ENCODE data around the gene CFAP61. TPM values are rescaled to one million over a fixed set of nuclear protein-coding genes. Genes with fewer than 3 reads are reported as not detected.

The CFAP61 gene
- total RNA-seq, 6 experiments from 2014 or later: 0.26 TPM; not detected in 5

DNA sequence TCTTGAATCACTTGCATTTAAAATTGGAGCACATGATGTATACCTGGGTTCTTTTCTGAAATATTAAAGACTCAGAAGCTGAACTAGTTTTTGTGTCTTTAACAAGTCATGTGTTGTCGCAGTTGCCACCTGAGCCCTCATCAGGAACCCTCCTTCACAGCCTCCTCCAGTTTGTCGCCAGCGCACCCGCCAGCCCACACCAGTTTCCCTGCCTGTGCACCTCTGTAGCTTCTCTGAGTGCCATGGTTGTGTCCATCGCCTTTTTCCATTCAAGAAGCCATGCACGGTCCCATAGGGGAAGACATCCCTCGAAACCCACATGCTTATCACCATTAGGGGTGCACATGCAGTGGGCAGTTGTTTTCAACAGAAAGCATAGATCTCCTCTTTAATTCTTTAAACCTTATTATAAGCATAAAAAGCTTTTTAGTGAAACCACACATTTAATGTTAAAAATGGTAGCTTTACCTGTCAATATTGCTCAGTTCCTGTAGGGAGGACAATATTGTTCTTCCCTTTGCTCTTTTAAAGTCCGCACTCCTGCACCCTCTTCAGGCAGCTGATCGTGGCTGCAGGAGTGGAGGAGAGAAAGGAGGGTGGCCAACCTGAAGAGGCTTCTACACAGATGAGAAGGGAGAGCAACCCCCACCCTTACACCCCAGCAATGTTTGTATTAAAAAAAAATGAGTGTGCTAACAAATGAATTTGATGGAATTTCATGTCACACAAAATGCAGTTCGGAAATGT, 121.9 kb downstream of the CFAP61 start:
- H3K27ac Mint-ChIP-seq: no peak overlapping the region
- no peaks in the 10 kb centered on the region for H3K36me3 Mint-ChIP-seq (ENCODE audit: low read depth)
- DNase-seq: no peak
- no peak overlapping the region for H3K4me3 Mint-ChIP-seq
- no peaks in the 10 kb centered on the region; the same call in 1 of the 2 replicates for H3K9me3 Mint-ChIP-seq
- H3K27me3 Mint-ChIP-seq (ENCODE audit: insufficient read depth): peaks cover 3% of the 10 kb centered on the region
- H3K4me1 Mint-ChIP-seq (ENCODE audit: low read depth): no peaks in the 10 kb centered on the region
- TF ChIP-seq, protein P1, sequence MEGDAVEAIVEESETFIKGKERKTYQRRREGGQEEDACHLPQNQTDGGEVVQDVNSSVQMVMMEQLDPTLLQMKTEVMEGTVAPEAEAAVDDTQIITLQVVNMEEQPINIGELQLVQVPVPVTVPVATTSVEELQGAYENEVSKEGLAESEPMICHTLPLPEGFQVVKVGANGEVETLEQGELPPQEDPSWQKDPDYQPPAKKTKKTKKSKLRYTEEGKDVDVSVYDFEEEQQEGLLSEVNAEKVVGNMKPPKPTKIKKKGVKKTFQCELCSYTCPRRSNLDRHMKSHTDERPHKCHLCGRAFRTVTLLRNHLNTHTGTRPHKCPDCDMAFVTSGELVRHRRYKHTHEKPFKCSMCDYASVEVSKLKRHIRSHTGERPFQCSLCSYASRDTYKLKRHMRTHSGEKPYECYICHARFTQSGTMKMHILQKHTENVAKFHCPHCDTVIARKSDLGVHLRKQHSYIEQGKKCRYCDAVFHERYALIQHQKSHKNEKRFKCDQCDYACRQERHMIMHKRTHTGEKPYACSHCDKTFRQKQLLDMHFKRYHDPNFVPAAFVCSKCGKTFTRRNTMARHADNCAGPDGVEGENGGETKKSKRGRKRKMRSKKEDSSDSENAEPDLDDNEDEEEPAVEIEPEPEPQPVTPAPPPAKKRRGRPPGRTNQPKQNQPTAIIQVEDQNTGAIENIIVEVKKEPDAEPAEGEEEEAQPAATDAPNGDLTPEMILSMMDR (IDR thresholded peaks at IDR 0.05): 0 out of 2 replicates have a peak, but pooled peaks have one; percentile 12

DNA sequence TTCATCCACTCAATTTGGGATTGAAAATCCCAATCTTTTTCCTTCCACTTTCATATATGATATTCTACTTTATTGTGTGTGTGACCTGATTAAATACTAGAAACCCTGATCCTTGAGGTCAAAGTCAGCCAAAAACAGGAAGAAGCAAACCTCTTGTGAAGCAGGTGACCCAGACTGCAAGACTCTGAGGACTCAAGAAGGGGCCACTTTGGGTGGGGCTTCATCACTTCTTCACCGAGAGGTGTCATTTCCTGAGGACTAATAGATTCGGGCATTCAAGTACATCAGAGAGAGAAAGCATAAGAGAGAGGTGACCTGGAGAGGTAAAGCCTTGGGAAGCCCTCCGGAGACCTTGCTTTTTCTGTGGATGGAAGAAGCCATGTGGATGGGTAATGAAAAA, 129.0 kb downstream of the CFAP61 start:
- H3K27me3 Mint-ChIP-seq (ENCODE audit: insufficient read depth): no peaks in the 10 kb centered on the region; the same call in 1 of the 2 replicates
- no peak overlapping the region for H3K27ac Mint-ChIP-seq
- no peaks in the 10 kb centered on the region for H3K36me3 Mint-ChIP-seq (ENCODE audit: low read depth)
- TF ChIP-seq, protein P1 (IDR thresholded peaks at IDR 0.05): no peak
- DNase-seq: no peak
- no peak overlapping the region for H3K4me3 Mint-ChIP-seq
- H3K4me1 Mint-ChIP-seq (ENCODE audit: low read depth): no peaks in the 10 kb centered on the region; the same call in 1 of the 2 replicates
- H3K9me3 Mint-ChIP-seq: no peaks in the 10 kb centered on the region; the same call in 1 of the 2 replicates

DNA sequence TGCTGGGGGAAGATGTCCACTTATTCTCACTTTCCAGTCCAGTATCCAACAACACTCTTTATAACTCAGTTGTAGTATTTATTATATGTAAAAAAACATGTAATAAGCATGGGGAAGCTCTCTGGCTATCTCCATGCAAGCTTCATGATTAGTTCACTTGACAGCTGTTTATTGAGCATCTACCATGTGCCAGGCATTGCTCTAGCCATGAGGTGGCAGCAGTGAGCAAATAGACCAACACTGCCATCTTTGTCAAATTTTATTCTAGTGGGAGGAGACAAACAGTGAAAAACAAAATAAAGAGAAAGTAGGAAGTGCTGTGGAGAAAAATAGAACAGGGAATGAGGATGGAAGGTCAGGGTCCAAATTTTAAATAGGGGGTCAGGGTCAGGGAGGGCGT, 131.8 kb downstream of the CFAP61 start:
- H3K36me3 Mint-ChIP-seq (ENCODE audit: low read depth): no peaks in the 10 kb centered on the region
- DNase-seq: no peak
- no peaks in the 10 kb centered on the region; the same call in 1 of the 2 replicates for H3K27me3 Mint-ChIP-seq (ENCODE audit: insufficient read depth)
- no peak overlapping the region for H3K4me3 Mint-ChIP-seq
- TF ChIP-seq, protein P1 (IDR thresholded peaks at IDR 0.05): peak; percentile 70
- no peak overlapping the region for H3K27ac Mint-ChIP-seq
- H3K9me3 Mint-ChIP-seq: no peaks in the 10 kb centered on the region
- H3K4me1 Mint-ChIP-seq (ENCODE audit: low read depth): no peaks in the 10 kb centered on the region; the same call in 1 of the 2 replicates

DNA sequence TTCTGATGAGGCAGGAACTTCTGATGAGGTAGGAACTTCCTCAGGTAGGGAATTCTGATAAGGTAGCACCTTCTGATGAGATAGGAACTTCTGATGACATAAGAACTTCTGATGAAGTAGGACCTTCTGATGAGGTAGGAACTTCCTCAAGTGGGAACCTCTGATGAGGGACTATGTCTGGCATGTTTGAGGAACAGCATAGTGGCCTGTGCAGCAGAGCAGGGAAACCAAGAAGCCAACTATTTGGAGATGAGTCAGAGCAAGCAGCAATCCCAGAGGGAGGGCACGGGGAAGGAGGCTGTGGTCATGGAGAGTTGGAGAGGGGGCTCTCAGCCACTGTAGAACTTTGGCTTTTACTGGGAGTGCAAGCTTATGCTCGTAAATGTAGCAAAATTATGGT, 132.4 kb downstream of the CFAP61 start:
- Mint-ChIP-seq H3K27me3 (ENCODE audit: insufficient read depth) (no peaks in the 10 kb centered on the region; the same call in 1 of the 2 replicates), H3K9me3 (no peaks in the 10 kb centered on the region), H3K36me3 (ENCODE audit: low read depth) (no peaks in the 10 kb centered on the region), H3K4me3 (no peak overlapping the region), H3K4me1 (ENCODE audit: low read depth) (no peaks in the 10 kb centered on the region; the same call in 1 of the 2 replicates), H3K27ac (no peak overlapping the region)
- TF ChIP-seq, protein P1 (IDR thresholded peaks at IDR 0.05): no peak
- no peak for DNase-seq

DNA sequence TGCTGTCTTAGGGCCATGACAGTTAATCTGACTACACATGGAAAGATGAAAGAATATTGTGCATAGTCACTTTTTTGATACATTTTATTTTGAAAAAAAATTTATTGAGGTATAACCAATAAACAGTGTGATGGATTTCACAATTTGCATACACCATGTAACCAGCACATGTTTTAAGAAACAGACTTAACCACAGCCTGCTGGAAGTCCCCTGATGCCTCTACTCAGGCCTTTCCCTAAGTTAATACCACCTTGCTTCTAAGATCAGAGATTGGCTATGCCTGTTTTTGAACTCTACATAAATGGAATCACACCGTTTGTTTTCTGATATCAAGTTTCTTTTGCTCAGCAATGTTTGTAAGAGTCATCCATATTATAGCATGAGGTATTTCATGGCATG, 136.3 kb downstream of the CFAP61 start:
- TF ChIP-seq, protein P1 (IDR thresholded peaks at IDR 0.05): no peak
- no peak overlapping the region for H3K27ac Mint-ChIP-seq
- H3K4me3 Mint-ChIP-seq: no peak overlapping the region
- H3K4me1 Mint-ChIP-seq (ENCODE audit: low read depth): no peaks in the 10 kb centered on the region; the same call in 1 of the 2 replicates
- DNase-seq: no peak
- no peaks in the 10 kb centered on the region for H3K36me3 Mint-ChIP-seq (ENCODE audit: low read depth)
- H3K9me3 Mint-ChIP-seq: no peaks in the 10 kb centered on the region
- no peaks in the 10 kb centered on the region for H3K27me3 Mint-ChIP-seq (ENCODE audit: insufficient read depth)

Measured in HFFc6 (cell line).